Breast epithelium (tissue), 3 donors: ENCODE measurements around the gene CTCF.

ENCODE experiments used
- POLR2A ChIP-seq: fragments of 450-650 bp; IDR thresholded peaks from one replicate; pipeline ENCODE4 v1.6.1; 2016; ENCODE audit warnings: antibody characterized with exemption, mild to moderate bottlenecking, moderate library complexity
- POLR2AphosphoS5 ChIP-seq, 3 donors: sonication (generic); formaldehyde crosslinking; IDR thresholded peaks; one replicate each; pipeline ENCODE4 v1.6.1; 2017; ENCODE audit warnings: antibody characterized with exemption in 3 of 3
- TF ChIP-seq, protein P1 (sequence below), 3 donors: fragments of 450-650 bp; IDR thresholded peaks; one replicate each; pipeline ENCODE4 v1.5.1; 2016 to 2017; ENCODE audit warnings: antibody characterized with exemption in 3 of 3, mild to moderate bottlenecking in 3 of 3, moderate library complexity in 3 of 3

DNA sequence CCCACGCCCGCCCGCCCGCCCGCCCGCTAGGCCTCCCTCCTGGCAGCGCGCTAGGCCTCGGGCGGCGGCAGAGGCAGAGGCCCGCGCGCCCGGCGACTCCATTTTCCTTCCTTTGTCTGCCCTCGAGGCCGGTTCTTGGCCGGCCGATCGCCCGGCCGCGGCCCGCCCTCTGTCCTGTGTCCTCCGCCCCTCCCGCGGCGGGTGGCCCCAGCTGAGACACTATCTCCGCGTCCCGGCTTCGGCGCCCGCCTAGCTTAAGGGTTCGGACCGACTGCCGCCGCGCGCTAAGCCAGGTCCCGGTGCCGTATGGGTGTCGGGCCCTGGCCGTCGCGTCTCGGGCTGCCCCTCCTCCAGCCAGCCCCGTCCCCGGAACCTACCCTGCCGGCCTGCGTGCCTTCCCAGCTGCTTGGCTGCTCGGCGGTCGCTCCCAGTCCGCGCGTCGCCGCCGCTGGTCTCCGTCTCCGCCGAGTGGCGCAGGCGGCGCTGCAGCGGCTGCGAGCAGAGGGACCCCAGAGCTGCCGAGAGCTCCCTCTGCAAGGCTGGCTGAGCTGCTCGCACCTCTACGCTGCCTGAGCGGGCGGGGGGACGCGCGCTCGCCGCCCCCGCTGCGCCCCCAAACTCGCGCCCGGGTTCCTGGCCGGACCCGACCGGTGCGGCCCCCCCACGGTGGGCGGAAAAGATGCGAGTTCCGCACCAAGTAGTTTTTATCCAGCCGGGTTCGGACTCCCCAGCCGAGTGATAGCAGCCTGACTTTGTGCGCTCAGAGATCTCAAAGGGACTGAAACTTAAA is 787 bp downstream of the CTCF start:
- TF ChIP-seq, protein P1, sequence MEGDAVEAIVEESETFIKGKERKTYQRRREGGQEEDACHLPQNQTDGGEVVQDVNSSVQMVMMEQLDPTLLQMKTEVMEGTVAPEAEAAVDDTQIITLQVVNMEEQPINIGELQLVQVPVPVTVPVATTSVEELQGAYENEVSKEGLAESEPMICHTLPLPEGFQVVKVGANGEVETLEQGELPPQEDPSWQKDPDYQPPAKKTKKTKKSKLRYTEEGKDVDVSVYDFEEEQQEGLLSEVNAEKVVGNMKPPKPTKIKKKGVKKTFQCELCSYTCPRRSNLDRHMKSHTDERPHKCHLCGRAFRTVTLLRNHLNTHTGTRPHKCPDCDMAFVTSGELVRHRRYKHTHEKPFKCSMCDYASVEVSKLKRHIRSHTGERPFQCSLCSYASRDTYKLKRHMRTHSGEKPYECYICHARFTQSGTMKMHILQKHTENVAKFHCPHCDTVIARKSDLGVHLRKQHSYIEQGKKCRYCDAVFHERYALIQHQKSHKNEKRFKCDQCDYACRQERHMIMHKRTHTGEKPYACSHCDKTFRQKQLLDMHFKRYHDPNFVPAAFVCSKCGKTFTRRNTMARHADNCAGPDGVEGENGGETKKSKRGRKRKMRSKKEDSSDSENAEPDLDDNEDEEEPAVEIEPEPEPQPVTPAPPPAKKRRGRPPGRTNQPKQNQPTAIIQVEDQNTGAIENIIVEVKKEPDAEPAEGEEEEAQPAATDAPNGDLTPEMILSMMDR (IDR thresholded peaks at IDR 0.05): peak in 1 of 3 donors; percentile 26
- no peak for TF ChIP-seq POLR2A
- TF ChIP-seq POLR2AphosphoS5 (IDR thresholded peaks at IDR 0.05): peak in 2 of 3 donors; percentile 8 to 38
